Activated T-helper 9 cell treated with anti-CD3 and anti-CD28 coated beads, Interleukin-2, amount 50 U/mL, for 16 hours (primary cell): ENCODE results near the gene MMP15.

Experiments
- DNase-seq: peaks from one replicate; pipeline ENCODE4 v3.0.0-alpha.2; 2020; ENCODE audit warnings: low read depth

The MMP15 gene

GRCh38 chr16:58019866-58020538 is 5.6 kb upstream of the MMP15 start:
- DNase-seq: no peak

- no peak for DNase-seq
These were observed 4.7 kb upstream of the MMP15 start for GRCh38 chr16:58020628-58021521.

- DNase-seq: no peak
These were observed 3.6 kb upstream of the MMP15 start for GRCh38 chr16:58021661-58022551.

DNA sequence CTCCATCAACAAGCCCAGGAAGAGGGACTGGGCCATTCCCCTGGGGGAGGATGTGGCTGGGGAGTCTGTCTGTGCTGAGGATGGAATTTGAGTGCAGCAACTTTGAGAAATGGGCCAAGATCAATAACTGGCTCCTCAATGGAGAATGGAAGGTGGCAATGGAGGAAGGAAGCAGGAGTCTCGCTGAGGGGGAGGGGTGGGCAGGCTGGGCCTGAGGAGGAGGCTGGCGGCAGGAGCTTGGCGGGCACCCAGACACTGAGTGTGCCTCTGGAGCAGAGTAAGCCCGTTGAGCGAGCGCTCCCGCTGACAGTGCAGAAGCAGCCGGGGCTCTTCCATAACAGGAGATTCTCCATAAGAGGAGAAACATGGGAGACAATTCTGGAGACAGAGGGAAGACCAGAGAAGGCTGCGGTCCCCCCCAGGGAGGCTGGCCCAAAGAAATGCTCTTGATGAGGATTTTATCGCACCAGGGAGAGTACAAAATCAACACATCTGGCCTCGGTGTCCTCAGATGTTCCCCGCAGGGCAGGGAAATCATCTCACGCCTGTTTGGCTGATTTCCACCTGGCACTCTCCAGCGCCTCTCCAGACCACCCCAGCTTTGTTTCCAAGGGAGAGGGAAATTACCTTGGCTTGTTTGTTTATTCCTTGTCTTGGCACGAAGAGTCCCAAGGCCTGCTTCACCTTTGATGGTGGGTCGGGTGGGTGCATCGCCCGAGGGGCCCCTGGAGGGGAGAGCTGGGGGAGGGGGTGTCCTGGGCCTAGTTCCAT is 2.8 kb upstream of the MMP15 start:
- DNase-seq: no peak

GRCh38 chr16:58024486-58025350 is 836 bp upstream of the MMP15 start:
- no peak for DNase-seq

- DNase-seq: no peak
These were observed 668 bp downstream of the MMP15 start for GRCh38 chr16:58026139-58026704.

DNA sequence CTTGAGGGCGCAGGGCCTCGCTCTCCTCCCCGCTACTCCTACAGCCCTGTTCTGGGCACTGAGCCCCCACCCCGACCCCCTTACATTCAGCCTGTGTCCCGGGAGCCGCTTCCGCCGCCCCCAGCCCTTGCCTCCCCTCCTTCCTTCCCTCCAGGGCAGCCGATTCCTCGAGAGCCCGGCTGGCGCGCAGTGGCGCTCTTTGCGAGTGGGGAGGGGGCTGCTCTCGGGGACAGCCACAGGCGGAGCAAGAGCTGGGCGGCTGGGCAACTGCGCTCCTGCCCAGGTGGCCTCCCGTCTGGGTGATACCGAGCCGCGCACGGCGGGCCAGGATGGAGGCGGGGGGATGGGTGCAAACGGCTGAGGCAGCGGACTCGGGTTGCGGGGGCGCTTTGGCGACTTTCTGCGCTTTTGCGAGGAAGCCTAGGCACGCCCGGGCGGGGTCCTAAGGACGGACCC is 1.2 kb downstream of the MMP15 start:
- DNase-seq: no peak

DNA sequence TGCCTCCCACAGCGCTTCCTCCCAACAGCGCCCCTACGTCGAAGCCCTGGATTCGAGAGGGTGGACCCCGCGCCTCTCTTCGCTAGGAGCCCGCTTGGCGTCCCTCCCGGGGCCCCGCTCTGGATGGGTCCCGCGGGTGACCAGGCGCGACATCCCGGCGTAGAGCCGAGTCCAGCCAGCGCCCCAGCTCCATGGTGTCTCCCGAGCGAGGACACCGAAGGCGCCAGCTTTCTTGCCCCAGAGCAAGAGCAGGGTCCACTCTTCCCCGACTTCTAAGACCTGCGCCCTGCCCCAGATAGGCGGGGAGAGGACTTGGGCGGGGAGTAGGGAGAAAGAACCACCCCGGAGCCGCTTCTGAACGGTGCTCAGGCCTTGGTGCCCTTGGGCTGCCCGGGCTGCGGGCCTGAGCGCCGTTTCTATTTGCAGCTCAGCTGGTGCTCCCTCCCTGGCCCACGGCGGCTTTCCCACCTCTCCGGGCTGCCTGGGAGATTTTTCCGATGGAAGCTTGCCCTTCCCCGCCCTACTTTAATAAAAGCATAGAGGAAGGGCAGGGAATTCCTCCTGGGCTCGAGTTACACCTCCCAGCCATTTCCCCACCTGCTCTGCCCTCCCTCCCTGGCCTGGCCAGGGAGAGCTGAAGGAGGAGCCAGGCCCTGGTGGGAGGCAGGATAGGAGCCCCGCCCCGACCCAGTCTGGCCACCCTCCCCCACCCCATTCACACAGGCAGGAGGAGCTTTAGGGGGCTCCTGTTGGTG is 1.8 kb downstream of the MMP15 start:
- DNase-seq: no peak

DNA sequence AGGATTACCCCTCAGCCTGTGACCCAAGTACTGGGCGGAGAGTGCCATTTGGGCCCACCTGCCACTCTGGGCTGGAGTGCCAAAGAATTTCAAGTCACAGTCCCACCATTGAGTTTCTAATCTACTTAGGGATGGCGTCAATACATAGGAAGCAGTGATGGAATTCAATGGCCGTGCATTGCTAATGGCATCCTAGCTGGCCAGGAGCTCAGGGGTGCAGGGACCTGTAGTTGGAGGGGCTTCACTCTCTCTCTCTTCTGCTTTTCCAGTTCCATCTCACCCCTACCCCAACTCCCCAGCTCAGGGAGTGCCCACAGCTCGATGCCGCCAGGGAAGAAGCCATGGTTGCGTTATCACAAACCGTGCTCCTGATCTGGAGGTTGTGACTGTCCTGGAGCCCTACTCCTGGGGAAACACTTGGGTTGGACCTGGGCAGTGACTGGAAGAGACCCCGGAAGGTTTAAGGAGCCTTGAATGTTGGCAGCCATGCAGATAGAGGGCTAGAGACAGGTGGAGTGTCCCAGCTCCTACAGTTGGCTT is 2.4 kb downstream of the MMP15 start:
- DNase-seq: no peak

DNA sequence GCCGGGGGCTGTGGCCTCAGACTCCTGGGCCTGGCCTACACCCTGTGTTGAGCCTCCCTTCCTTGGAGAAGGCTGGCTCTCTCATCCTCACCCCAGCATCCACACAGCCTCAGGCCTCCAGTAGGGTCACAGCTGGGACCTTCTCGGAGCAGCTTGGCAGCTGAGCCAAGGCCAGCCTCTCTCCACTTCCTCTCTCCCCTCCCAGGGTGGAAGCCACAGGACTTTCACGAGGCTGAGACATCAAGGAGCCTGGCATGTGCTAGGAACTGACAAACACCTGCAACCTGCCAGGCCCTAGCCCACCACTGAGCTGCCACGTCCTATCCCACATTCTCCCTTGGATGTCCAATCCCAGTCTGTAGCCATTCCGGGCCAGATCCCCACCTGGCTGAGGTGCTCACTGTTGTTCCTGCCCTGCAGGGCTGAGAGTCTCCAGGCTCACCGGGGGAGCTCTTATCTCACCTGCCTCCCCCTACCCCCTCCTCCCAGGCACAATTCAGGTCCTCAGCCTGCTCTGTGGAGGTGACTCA is 3.1 kb downstream of the MMP15 start:
- no peak for DNase-seq

GRCh38 chr16:58029410-58029809 is 3.9 kb downstream of the MMP15 start:
- DNase-seq: no peak

GRCh38 chr16:58030136-58030840 is 4.7 kb downstream of the MMP15 start:
- no peak for DNase-seq

- DNase-seq: no peak
These were observed 5.7 kb downstream of the MMP15 start for GRCh38 chr16:58031016-58031800.

DNA sequence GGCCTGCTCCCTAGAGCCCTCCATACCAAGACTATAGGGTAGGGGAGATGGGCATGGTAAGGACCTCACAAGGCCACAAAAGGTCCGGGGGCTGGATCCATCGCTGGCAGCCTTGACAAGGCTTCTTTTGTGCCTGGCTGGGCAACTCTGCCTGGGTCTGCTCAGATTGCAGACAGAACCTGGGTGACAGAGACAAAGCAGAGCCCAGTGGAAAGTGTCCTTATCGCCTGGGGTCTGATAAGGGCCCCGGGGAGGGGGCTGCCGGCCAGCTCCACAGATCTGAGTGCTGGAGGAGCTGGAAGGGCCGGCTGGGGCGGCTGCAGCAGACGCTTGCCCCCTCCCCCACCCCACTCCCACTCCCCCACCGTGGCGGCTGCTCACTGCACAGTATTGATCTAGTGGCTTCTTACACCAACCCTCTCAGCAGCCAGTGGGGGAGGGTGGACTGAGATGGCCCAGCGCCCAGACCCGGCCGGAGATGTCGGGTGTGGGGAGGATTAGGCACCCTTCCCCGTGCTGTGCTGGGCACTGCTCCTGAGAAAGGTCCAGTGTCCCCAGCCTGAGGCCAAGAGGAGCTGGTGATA is 7.2 kb downstream of the MMP15 start:
- DNase-seq: no peak

GRCh38 chr16:58034128-58034685 is 8.7 kb downstream of the MMP15 start:
- no peak for DNase-seq

DNA sequence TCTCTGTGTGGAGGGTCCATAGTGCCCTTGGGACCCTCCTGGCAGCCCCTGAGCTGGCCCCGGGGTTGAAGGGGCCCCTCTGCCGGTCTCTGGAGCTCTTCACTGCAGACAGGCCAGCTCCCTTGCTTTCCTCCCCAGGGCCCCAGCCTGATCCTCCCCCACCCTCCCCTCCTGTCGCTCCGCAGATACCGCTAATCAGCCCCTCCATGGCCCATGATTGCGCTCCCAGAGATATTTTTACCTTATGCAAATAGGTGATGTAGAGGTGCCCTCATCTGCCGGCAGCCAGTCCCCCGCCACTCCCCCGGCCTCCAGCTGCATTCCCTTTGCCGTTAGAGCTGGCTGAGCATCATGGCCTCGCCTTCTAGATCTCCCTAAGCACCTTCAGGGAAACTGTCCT is 9.2 kb downstream of the MMP15 start:
- DNase-seq: no peak
